Sigmoid colon (tissue), 4 donors: Measurements from ENCODE around the gene TCTA.

Source experiments
- EP300 ChIP-seq, 4 donors: sonication (generic); formaldehyde crosslinking; IDR thresholded peaks; one replicate each; pipeline ENCODE4 v1.6.1; 2017; ENCODE audit warnings: antibody characterized with exemption in 4 of 4
- POLR2A ChIP-seq, 2 donors: fragments of 450-650 bp; IDR thresholded peaks; one replicate each; pipeline ENCODE4 v1.6.1; 2016; ENCODE audit warnings: antibody characterized with exemption in 2 of 2, mild to moderate bottlenecking in 2 of 2, moderate library complexity in 2 of 2
- POLR2AphosphoS5 ChIP-seq, 4 donors: sonication (generic); formaldehyde crosslinking; IDR thresholded peaks; one replicate each; pipeline ENCODE4 v1.6.1; 2017; ENCODE audit warnings: antibody characterized with exemption in 4 of 4
- TF ChIP-seq, protein P1 (sequence below), 4 experiments: fragments of 450-650 bp in 3 of 4; fragments of 200-600 bp in 1 of 4; IDR thresholded peaks; one replicate each; pipeline ENCODE4 v1.5.1; 2016 to 2019; ENCODE audit warnings: antibody characterized with exemption in 4 of 4, mild to moderate bottlenecking in 3 of 4, moderate library complexity in 2 of 4

DNA sequence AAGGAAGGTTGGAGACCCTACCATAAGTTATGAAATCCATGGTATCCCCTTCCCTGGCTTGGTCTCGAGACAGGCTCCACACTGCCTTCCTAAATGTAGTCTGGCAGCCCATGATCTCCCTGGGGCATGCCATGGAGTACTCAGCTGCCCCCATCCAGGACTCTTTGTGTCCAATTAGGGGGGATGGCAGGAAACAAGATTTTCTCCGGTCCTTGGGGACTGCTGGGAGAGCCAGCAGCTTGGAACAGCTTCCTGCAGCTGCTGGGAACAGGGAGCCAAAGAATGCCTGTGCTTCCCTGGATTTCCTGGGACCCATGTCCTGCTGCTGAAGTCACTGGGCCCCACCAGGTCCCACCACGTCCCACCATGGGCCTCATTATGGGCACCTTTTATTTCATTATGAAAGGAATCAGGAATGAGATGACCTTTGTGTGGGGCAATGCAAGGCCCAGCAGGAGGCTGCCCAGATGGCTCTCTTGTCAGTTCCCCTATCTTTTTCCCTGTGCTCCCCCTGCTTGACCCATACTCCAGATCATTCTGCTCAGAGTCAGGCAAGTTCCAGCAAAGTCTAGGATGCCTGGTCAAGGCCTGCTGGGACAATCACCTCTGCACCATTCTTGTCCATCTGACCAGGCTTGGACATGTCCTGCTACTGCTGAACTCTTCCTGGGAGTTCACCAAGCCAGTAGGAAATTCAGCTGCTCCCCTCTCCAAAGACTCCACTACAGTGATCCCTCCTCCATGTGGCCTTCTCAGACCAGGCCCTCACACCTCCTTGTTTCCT lies 42.9 kb downstream of the TCTA start:
- TF ChIP-seq POLR2A (IDR thresholded peaks at IDR 0.05), result no peak
- TF ChIP-seq, protein P1, sequence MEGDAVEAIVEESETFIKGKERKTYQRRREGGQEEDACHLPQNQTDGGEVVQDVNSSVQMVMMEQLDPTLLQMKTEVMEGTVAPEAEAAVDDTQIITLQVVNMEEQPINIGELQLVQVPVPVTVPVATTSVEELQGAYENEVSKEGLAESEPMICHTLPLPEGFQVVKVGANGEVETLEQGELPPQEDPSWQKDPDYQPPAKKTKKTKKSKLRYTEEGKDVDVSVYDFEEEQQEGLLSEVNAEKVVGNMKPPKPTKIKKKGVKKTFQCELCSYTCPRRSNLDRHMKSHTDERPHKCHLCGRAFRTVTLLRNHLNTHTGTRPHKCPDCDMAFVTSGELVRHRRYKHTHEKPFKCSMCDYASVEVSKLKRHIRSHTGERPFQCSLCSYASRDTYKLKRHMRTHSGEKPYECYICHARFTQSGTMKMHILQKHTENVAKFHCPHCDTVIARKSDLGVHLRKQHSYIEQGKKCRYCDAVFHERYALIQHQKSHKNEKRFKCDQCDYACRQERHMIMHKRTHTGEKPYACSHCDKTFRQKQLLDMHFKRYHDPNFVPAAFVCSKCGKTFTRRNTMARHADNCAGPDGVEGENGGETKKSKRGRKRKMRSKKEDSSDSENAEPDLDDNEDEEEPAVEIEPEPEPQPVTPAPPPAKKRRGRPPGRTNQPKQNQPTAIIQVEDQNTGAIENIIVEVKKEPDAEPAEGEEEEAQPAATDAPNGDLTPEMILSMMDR (IDR thresholded peaks at IDR 0.05), result no peak
- no peak for TF ChIP-seq POLR2AphosphoS5 (IDR thresholded peaks at IDR 0.05)
- TF ChIP-seq EP300 (IDR thresholded peaks at IDR 0.05), result no peak
